CD4-positive, alpha-beta memory T cell (primary cell): Measurements from ENCODE around the gene CASR. TPM values are rescaled to one million over a fixed set of nuclear protein-coding genes. Genes with fewer than 3 reads are reported as not detected.

Source experiments
- CTCF ChIA-PET: fragments of 350-600 bp; sonication (Branson Sonifier 250); formaldehyde crosslinking; loops from one replicate; lab custom pipeline; 2021; ENCODE audit warnings: inconsistent platforms; ENCODE audit not compliant: partially characterized antibody; lab: Charles Lee
- POLR2A ChIA-PET: fragments of 350-600 bp; sonication (Branson Sonifier 250); formaldehyde crosslinking; loops from one replicate; lab custom pipeline; 2021; ENCODE audit not compliant: partially characterized antibody; lab: Charles Lee
- DNase-seq, 5 donors: peaks; one replicate each; pipeline versions ENCODE4 v3.0.0 to v3.0.0-alpha.2; 2020 to 2022; ENCODE audit warnings: mixed read lengths in 1 of 5
- H3K27ac ChIP-seq: one replicate; pipeline ENCODE4 v1.7.0; 2013; ENCODE audit warnings: low read depth, low read length
- H3K27me3 ChIP-seq: 2 replicates; pipeline ENCODE4 v1.7.0; 2013; ENCODE audit warnings: mild to moderate bottlenecking, low read length, moderate library complexity; ENCODE audit not compliant: insufficient read depth
- H3K36me3 ChIP-seq: 2 replicates; pipeline ENCODE4 v1.7.0; 2013; ENCODE audit warnings: mild to moderate bottlenecking, low read length, moderate library complexity; ENCODE audit not compliant: insufficient read depth
- H3K4me1 ChIP-seq: 2 replicates; pipeline ENCODE4 v1.7.0; 2013; ENCODE audit warnings: mild to moderate bottlenecking, low read length, moderate library complexity; ENCODE audit not compliant: insufficient read depth
- H3K4me3 ChIP-seq, 2 donors: one replicate each; pipeline ENCODE4 v1.7.0; 2013; ENCODE audit warnings: low read length in 2 of 2, mild to moderate bottlenecking in 1 of 2
- H3K9me3 ChIP-seq, 2 donors: one replicate each; pipeline ENCODE4 v1.7.0; 2013; ENCODE audit warnings: low read length in 2 of 2, control low read depth in 1 of 2; ENCODE audit not compliant: control insufficient read depth in 1 of 2
- H3K27ac Mint-ChIP-seq, 7 donors: one replicate each; pipeline ENCODE4 v1.8.0; 2020 to 2021; ENCODE audit warnings: mixed read lengths in 7 of 7, mild to moderate bottlenecking in 6 of 7, inconsistent platforms in 3 of 7, moderate library complexity in 3 of 7
- H3K27me3 Mint-ChIP-seq, 2 donors: one replicate each; pipeline ENCODE4 v1.8.0; 2020 to 2021; ENCODE audit warnings: mixed read lengths in 2 of 2
- H3K36me3 Mint-ChIP-seq, 2 donors: one replicate each; pipeline ENCODE4 v1.8.0; 2020 to 2021; ENCODE audit warnings: mixed read lengths in 2 of 2, inconsistent platforms in 1 of 2, mild to moderate bottlenecking in 1 of 2
- H3K4me1 Mint-ChIP-seq, 4 donors: one replicate each; pipeline ENCODE4 v1.8.0; 2020 to 2021; ENCODE audit warnings: mixed read lengths in 4 of 4, mild to moderate bottlenecking in 1 of 4
- H3K4me3 Mint-ChIP-seq, 8 donors: one replicate each; pipeline ENCODE4 v1.8.0; 2020 to 2021; ENCODE audit warnings: mixed read lengths in 8 of 8, mild to moderate bottlenecking in 7 of 8, moderate library complexity in 6 of 8, inconsistent platforms in 3 of 8
- H3K9me3 Mint-ChIP-seq, 8 donors: one replicate each; pipeline ENCODE4 v1.8.0; 2020 to 2021; ENCODE audit warnings: mixed read lengths in 8 of 8, mild to moderate bottlenecking in 5 of 8, inconsistent platforms in 3 of 8, moderate library complexity in 1 of 8
- intact Hi-C: fragments of 100-400 bp; cut with micrococcal nuclease; formaldehyde crosslinking; loops from one replicate; pipeline ENCODE4 v1.15.1; 2023
- polyA plus RNA-seq, 2 donors: library from polyadenylated mRNA; unstranded; fragments of 300-500 nt; fragmentation: Illumina TruSeq; gene quantifications; one replicate each; pipeline ENCODE4 v1.2.3, GENCODE V29; 2021
- total RNA-seq, 2 experiments: library from RNA; stranded (reverse); gene quantifications; one replicate each; pipeline ENCODE4 v1.2.3, GENCODE V29; 2021

CASR gene
- total and polyA plus RNA-seq, 4 experiments from 2014 or later: 0.03 to 0.47 TPM; not detected in 2

GRCh38 chr3:122299872-122300460 is 116.5 kb downstream of the CASR start:
- no peak overlapping the region for H3K27ac ChIP-seq
- Mint-ChIP-seq H3K27me3 (peaks cover 0 to 3% of the 10 kb centered on the region in 2 donors), H3K36me3 (no peaks in the 10 kb centered on the region), H3K4me1 (peaks cover 5 to 19% (median 10%) of the 10 kb centered on the region in 4 donors), H3K27ac (no peak overlapping the region), H3K9me3 (peaks cover 0 to 4% (median under 1%) of the 10 kb centered on the region in 8 donors), H3K4me3 (no peak overlapping the region)
- H3K4me1 ChIP-seq: peaks cover 19% of the 10 kb centered on the region
- H3K4me3 ChIP-seq: no peak overlapping the region
- H3K27me3 ChIP-seq: no peaks in the 10 kb centered on the region
- ChIA-PET CTCF (interaction anchor here (0.6 to 3.1 kb wide), 5 partner anchors 11 to 1000 kb away, joined by 3 to 37 read pairs (median 5); partner anchors contain the start of gene POLQ), POLR2A (no interaction called here)
- intact Hi-C loops: loop anchor here (1.0 kb wide), 1 partner anchor 754 kb away; no protein-coding TSS in a partner anchor
- no peaks in the 10 kb centered on the region for H3K36me3 ChIP-seq
- peak in 4 of 5 donors; percentile 36 to 50 (median 48) for DNase-seq
- H3K9me3 ChIP-seq: no peaks in the 10 kb centered on the region

- DNase-seq: no peak
- H3K36me3 Mint-ChIP-seq: no peaks in the 10 kb centered on the region
- H3K27me3 Mint-ChIP-seq: peaks cover 0 to 3% of the 10 kb centered on the region in 2 donors
These were observed 117.6 kb downstream of the CASR start for GRCh38 chr3:122301063-122301462.

GRCh38 chr3:122305818-122306621 is 122.6 kb downstream of the CASR start:
- H3K27me3 ChIP-seq: no peaks in the 10 kb centered on the region
- Mint-ChIP-seq H3K27me3 (peaks cover 0 to 3% of the 10 kb centered on the region in 2 donors), H3K27ac (no peak overlapping the region), H3K9me3 (no peaks in the 10 kb centered on the region), H3K36me3 (no peaks in the 10 kb centered on the region), H3K4me3 (no peak overlapping the region), H3K4me1 (peaks cover 0 to 4% (median under 1%) of the 10 kb centered on the region in 4 donors)
- no peaks in the 10 kb centered on the region for H3K9me3 ChIP-seq
- H3K4me3 ChIP-seq: no peak overlapping the region
- intact Hi-C loops: no loop called here
- no peaks in the 10 kb centered on the region for H3K4me1 ChIP-seq
- no peaks in the 10 kb centered on the region for H3K36me3 ChIP-seq
- H3K27ac ChIP-seq: no peak overlapping the region
- ChIA-PET POLR2A (no interaction called here), CTCF (interaction anchor here (0.7 to 1.0 kb wide), 4 partner anchors 8 to 206 kb away, joined by 3 to 5 read pairs (median 3); no protein-coding TSS in a partner anchor)
- no peak for DNase-seq

More at GRCh38 chr3:122301063-122301462, 117.6 kb downstream of the CASR start:
- H3K4me1 ChIP-seq: peaks cover 8% of the 10 kb centered on the region
- ChIA-PET POLR2A (no interaction called here), CTCF (interaction anchor here (1.0 to 3.1 kb wide), 3 partner anchors 10 to 754 kb away, joined by 3 to 37 read pairs (median 4); no protein-coding TSS in a partner anchor)
- Mint-ChIP-seq H3K4me1 (peaks cover 5 to 19% (median 10%) of the 10 kb centered on the region in 4 donors), H3K4me3 (no peak overlapping the region), H3K27ac (no peak overlapping the region), H3K9me3 (peaks cover 0 to 4% (median under 1%) of the 10 kb centered on the region in 8 donors)
- intact Hi-C loops: no loop called here
- H3K27me3 ChIP-seq: no peaks in the 10 kb centered on the region
- no peaks in the 10 kb centered on the region for H3K9me3 ChIP-seq
- H3K4me3 ChIP-seq: no peak overlapping the region
- no peaks in the 10 kb centered on the region for H3K36me3 ChIP-seq
- H3K27ac ChIP-seq: no peak overlapping the region

- POLR2A ChIA-PET: no interaction called here
These were observed 123.1 kb downstream of the CASR start for GRCh38 chr3:122306622-122306953.

GRCh38 chr3:122307094-122307687 is 123.7 kb downstream of the CASR start:
- H3K4me3 ChIP-seq: no peak overlapping the region
- H3K9me3 ChIP-seq: no peaks in the 10 kb centered on the region
- CTCF ChIA-PET: interaction anchor here (1.0 to 1.2 kb wide), 2 partner anchors 205 to 207 kb away, joined by 3 read pairs; no protein-coding TSS in a partner anchor
- H3K27ac Mint-ChIP-seq: no peak overlapping the region
- no peaks in the 10 kb centered on the region for H3K36me3 ChIP-seq
- no peak overlapping the region for H3K27ac ChIP-seq
- no peaks in the 10 kb centered on the region for H3K9me3 Mint-ChIP-seq
- POLR2A ChIA-PET: no interaction called here
- DNase-seq: no peak
- peaks cover 0 to 4% (median under 1%) of the 10 kb centered on the region in 4 donors for H3K4me1 Mint-ChIP-seq
- H3K4me1 ChIP-seq: no peaks in the 10 kb centered on the region
- H3K36me3 Mint-ChIP-seq: no peaks in the 10 kb centered on the region
- no peak overlapping the region for H3K4me3 Mint-ChIP-seq
- no peaks in the 10 kb centered on the region for H3K27me3 Mint-ChIP-seq
- intact Hi-C loops: no loop called here
- H3K27me3 ChIP-seq: no peaks in the 10 kb centered on the region

More at GRCh38 chr3:122306622-122306953, 123.1 kb downstream of the CASR start:
- no peaks in the 10 kb centered on the region for H3K36me3 ChIP-seq
- no peaks in the 10 kb centered on the region for H3K9me3 Mint-ChIP-seq
- H3K27me3 ChIP-seq: no peaks in the 10 kb centered on the region
- H3K4me3 Mint-ChIP-seq: no peak overlapping the region
- CTCF ChIA-PET: interaction anchor here (1.0 kb wide), 1 partner anchor 206 kb away, joined by 3 read pairs; no protein-coding TSS in a partner anchor
- H3K4me3 ChIP-seq: no peak overlapping the region
- H3K27ac Mint-ChIP-seq: no peak overlapping the region
- peaks cover 0 to 4% (median under 1%) of the 10 kb centered on the region in 4 donors for H3K4me1 Mint-ChIP-seq
- H3K9me3 ChIP-seq: no peaks in the 10 kb centered on the region
- no peak for DNase-seq
- no peak overlapping the region for H3K27ac ChIP-seq
- H3K4me1 ChIP-seq: no peaks in the 10 kb centered on the region
- no peaks in the 10 kb centered on the region for H3K36me3 Mint-ChIP-seq
- intact Hi-C loops: no loop called here
- peaks cover 0 to 3% of the 10 kb centered on the region in 2 donors for H3K27me3 Mint-ChIP-seq

- Histone ChIP-seq H3K27ac (no peak overlapping the region), H3K4me3 (no peak overlapping the region), H3K4me1 (peaks cover 6% of the 10 kb centered on the region), H3K36me3 (no peaks in the 10 kb centered on the region), H3K9me3 (no peaks in the 10 kb centered on the region), H3K27me3 (no peaks in the 10 kb centered on the region)
- ChIA-PET CTCF (interaction anchor here (1.2 kb wide), 1 partner anchor 206 kb away, joined by 3 read pairs; no protein-coding TSS in a partner anchor), POLR2A (no interaction called here)
- Mint-ChIP-seq H3K4me3 (no peak overlapping the region), H3K27me3 (no peaks in the 10 kb centered on the region), H3K36me3 (no peaks in the 10 kb centered on the region), H3K4me1 (peaks cover 5 to 8% (median 5%) of the 10 kb centered on the region in 4 donors), H3K9me3 (no peaks in the 10 kb centered on the region), H3K27ac (no peak overlapping the region)
- intact Hi-C loops: no loop called here
- no peak for DNase-seq
These were observed 124.5 kb downstream of the CASR start for GRCh38 chr3:122307976-122308375.
